ENCODE measurements around the gene TRIM44.

DNA sequence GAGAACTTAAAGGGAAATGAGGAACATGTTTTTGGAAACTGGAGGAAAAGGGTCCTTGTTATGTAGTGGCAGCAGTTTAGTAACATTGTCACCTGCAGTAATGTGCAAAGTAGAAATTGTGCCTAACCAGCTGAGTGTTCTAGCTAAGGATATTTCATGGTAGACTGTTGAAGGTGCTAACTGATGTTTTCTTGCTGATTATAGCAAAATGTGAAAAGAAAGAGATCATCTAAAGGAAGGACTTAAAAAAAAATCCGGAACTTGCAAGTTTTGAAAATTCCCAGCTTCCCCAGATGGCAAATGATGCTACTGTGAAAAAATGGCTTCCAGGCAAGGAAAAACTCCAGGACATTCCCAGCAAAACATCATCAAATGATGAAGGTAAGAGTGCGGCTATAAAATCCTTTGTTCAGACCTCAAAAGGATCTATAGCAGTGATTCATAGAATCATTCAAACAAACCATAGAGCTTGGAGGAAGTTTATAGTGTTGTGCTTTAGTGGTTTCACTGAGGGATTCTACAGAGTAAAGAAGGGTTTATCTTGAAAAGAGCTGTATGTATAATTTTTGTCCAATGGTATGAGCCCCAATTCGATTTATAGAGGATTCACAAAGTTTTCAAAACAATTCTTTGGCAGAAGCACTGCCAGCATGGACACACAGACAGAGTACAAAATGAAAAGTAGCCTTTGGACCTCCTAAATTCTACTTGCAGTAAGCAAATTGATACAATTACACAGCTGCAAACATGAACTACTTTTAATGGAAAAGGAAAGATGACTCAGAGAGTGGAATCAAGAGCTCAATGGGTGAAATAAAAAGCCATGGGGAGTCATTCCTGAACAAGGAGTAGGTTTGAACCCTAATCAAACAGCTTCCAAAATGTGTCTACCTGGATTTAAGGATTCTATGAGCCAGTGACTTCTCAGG, 4.3 kb upstream of the TRIM44 start:
- TF ChIP-seq POLR2AphosphoS5 (IDR thresholded peaks at IDR 0.05) = no peak
- TF ChIP-seq, protein P1, sequence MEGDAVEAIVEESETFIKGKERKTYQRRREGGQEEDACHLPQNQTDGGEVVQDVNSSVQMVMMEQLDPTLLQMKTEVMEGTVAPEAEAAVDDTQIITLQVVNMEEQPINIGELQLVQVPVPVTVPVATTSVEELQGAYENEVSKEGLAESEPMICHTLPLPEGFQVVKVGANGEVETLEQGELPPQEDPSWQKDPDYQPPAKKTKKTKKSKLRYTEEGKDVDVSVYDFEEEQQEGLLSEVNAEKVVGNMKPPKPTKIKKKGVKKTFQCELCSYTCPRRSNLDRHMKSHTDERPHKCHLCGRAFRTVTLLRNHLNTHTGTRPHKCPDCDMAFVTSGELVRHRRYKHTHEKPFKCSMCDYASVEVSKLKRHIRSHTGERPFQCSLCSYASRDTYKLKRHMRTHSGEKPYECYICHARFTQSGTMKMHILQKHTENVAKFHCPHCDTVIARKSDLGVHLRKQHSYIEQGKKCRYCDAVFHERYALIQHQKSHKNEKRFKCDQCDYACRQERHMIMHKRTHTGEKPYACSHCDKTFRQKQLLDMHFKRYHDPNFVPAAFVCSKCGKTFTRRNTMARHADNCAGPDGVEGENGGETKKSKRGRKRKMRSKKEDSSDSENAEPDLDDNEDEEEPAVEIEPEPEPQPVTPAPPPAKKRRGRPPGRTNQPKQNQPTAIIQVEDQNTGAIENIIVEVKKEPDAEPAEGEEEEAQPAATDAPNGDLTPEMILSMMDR (IDR thresholded peaks at IDR 0.05) = no peak
